Measurements from ENCODE around the gene ASTN2.

ASTN2 gene

GRCh38 chr9:117413346-117414219, 1.3 kb downstream of the ASTN2 start:
- peak; percentile 12 for DNase-seq (ENCODE audit: low spot score)

GRCh38 chr9:117412841-117413240, 2.0 kb downstream of the ASTN2 start:
- DNase-seq (ENCODE audit: low spot score), result peak; percentile 9

GRCh38 chr9:117412006-117412715, 2.7 kb downstream of the ASTN2 start:
- no peak for DNase-seq (ENCODE audit: low spot score)

- DNase-seq (ENCODE audit: low spot score), result peak; percentile 57
Observed at GRCh38 chr9:117411547-117411946, 3.3 kb downstream of the ASTN2 start.

- DNase-seq (ENCODE audit: low spot score), result no peak
Observed at GRCh38 chr9:117409321-117409720, 5.5 kb downstream of the ASTN2 start.

GRCh38 chr9:117407436-117408022, 7.3 kb downstream of the ASTN2 start:
- DNase-seq (ENCODE audit: low spot score), result no peak

GRCh38 chr9:117405950-117406705, 8.7 kb downstream of the ASTN2 start:
- no peak for DNase-seq (ENCODE audit: low spot score)

GRCh38 chr9:117403848-117404247, 11.0 kb downstream of the ASTN2 start:
- no peak for DNase-seq (ENCODE audit: low spot score)

- no peak for DNase-seq (ENCODE audit: low spot score)
Observed at GRCh38 chr9:117403403-117403811, 11.4 kb downstream of the ASTN2 start.

- no peak for DNase-seq (ENCODE audit: low spot score)
Observed at GRCh38 chr9:117400171-117400570, 14.7 kb downstream of the ASTN2 start.

GRCh38 chr9:117395151-117395650, 19.7 kb downstream of the ASTN2 start:
- no peak for DNase-seq (ENCODE audit: low spot score)

GRCh38 chr9:117394655-117395054, 20.2 kb downstream of the ASTN2 start:
- DNase-seq (ENCODE audit: low spot score), result no peak

GRCh38 chr9:117392992-117393391, 21.9 kb downstream of the ASTN2 start:
- no peak for DNase-seq (ENCODE audit: low spot score)

GRCh38 chr9:117387422-117387821, 27.4 kb downstream of the ASTN2 start:
- DNase-seq (ENCODE audit: low spot score), result no peak

GRCh38 chr9:117379341-117379740, 35.5 kb downstream of the ASTN2 start:
- no peak for DNase-seq (ENCODE audit: low spot score)

GRCh38 chr9:117377046-117377445, 37.8 kb downstream of the ASTN2 start:
- no peak for DNase-seq (ENCODE audit: low spot score)

- no peak for DNase-seq (ENCODE audit: low spot score)
Observed at GRCh38 chr9:117375956-117376355, 38.9 kb downstream of the ASTN2 start.

GRCh38 chr9:117374076-117374725, 40.7 kb downstream of the ASTN2 start:
- no peak for DNase-seq (ENCODE audit: low spot score)

- DNase-seq (ENCODE audit: low spot score), result no peak
Observed at GRCh38 chr9:117368684-117369230, 46.1 kb downstream of the ASTN2 start.

- no peak for DNase-seq (ENCODE audit: low spot score)
Observed at GRCh38 chr9:117365438-117365837, 49.4 kb downstream of the ASTN2 start.

GRCh38 chr9:117363006-117363405, 51.9 kb downstream of the ASTN2 start:
- DNase-seq (ENCODE audit: low spot score), result no peak

All from AG08396 (cell line).